Activated CD4-positive, CD25-positive, alpha-beta regulatory T cell treated with anti-CD3 and anti-CD28 coated beads, Interleukin-2, amount 50 U/mL, for 16 hours (primary cell): ENCODE measurements around the gene NPIPA5.
"Not testable (repeated sequence)": the region's sequence is repeated elsewhere in the genome, so short reads cannot be mapped to it uniquely, and the experiment has no call there.

ENCODE experiments used
- DNase-seq: peaks from one replicate; pipeline ENCODE4 v3.0.0-alpha.2; 2020; ENCODE audit warnings: low read depth, low spot score

Gene NPIPA5

DNA sequence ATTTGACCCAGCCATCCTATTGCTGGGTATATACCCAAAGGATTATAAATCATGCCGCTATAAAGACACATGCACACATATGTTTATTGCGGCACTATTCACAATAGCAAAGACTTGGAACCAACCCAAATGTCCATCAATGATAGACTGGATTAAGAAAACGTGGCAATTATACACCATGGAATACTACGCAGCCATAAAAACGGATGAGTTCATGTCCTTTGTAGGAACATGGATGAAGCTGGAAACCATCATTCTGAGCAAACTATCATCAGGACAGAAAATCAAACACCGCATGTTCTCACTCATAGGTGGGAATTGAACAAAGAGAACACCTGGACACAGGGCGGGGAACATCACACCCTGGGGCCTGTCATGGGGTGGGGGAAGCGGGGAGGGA is 14.9 kb upstream of the NPIPA5 start:
- DNase-seq = not testable (repeated sequence)

DNA sequence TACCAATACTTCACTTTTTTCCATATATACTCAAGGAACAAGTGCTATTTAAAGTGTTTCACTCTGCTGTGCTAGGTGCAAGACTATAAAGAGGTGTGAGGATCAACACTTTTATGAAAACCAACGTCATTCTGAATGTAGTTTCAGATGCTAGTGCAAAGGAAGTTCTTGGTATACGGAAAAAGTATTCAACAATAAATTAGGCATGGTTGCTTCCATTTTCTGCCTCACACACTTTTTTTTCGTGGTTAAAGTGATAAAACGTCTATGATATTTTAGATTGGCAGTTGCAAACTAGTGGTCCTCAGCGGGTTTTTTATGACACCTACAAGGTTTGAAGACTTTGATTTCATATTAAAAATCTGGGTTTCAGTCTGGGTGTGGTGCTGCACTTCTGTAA is 11.8 kb upstream of the NPIPA5 start:
- not testable (repeated sequence) for DNase-seq

- not testable (repeated sequence) for DNase-seq
These were observed 10.0 kb upstream of the NPIPA5 start for GRCh38 chr16:15388060-15388459.

DNA sequence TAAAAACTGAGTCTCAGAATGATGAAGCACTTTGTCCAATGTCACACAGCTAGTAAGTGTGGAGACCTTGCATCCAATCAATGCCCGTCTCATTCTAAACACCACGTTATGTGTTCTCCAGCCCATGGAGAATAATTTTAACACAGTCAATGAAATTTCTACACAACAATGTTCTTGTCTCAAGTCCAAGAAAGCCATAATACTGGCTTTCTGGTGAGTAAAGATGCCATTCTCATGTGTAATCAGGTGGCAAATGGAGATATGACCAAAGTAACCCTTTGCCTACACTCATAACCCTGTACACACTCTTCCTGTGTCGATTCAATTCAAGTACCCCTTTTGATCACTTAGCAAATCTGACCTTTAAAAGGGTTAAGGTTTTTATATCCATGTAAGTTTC is 4.7 kb upstream of the NPIPA5 start:
- not testable (repeated sequence) for DNase-seq

DNA sequence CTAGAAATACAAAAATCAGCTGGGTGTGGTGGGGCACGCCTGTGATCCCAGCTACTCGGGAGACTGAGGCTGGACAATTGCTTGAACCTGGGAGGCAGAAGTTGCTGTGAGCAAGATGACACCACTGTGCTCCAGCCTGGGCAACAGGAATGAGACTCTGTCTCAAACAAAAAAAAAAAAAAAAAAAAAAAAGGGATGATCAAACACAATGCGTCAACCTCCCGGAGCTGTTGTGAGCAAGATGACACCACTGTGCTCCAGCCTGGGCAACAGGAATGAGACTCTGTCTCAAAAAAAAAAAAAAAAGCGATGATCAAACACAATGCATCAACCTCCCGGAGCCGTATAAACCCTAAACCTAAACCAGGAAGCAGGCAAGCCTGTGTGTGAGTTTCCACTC is 20.6 kb downstream of the NPIPA5 start:
- not testable (repeated sequence) for DNase-seq

DNA sequence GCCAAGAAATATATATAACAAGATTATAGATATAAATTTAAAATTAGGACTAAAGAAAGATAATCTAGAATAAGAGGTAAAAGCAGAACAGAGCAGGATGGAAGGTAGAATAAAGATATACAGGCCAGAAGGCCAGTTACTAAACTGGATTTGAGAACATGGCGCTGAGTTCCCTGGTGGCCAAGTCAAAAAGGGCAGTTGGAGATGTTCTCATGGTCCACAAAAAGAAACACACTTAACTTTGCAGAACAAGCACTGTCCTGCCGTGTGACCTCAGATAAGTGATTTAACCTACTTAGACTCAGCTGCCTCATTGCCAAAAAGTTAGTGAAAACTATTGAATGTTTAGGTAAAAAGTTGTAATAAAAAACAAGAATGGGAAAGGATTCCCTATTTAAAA is 23.2 kb downstream of the NPIPA5 start:
- DNase-seq = not testable (repeated sequence)

GRCh38 chr16:15352852-15353251 is 25.2 kb downstream of the NPIPA5 start:
- DNase-seq = not testable (repeated sequence)

- not testable (repeated sequence) for DNase-seq
These were observed 26.3 kb downstream of the NPIPA5 start for GRCh38 chr16:15351745-15352144.

- not testable (repeated sequence) for DNase-seq
These were observed 26.8 kb downstream of the NPIPA5 start for GRCh38 chr16:15351251-15351650.

GRCh38 chr16:15348721-15349120 is 29.4 kb downstream of the NPIPA5 start:
- DNase-seq = not testable (repeated sequence)

DNA sequence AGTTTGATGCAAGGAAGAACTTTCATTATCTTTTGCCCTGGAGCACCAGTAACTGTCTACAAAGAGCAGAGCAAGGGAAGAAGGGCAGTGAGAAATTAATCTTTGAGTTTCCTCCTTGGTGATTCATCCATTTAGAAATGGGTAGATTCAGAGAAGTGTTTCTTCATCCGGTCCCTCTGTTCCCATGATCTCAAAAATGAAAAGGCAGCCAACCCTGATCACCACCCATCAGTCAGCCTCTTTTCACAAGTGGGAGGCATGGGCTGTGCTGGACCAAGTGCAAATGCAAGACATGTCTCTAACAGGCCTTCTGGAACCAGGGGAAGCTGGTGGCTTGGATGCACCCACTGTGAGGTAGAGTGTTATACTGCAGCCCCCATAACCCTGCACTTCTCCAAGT is 35.8 kb downstream of the NPIPA5 start:
- not testable (repeated sequence) for DNase-seq

DNA sequence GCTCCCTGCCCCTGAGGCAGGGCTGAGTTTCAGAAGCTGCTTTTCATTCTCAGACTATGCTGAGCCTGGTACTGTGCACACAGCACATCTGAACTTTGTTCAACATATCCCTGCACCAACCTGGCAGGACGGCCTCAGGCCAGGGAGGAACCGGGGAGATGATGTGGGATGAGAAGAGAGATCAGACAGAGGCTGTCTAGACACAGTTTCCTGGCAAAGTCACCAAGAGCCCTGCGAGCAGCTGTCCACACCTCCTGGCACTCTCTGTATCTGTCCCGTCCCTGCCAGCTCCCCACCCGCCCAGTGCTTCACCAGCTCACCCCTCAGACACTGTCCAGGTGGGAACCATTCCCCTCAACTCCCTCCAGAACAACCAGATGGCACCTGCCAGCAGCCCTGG is 39.1 kb downstream of the NPIPA5 start:
- not testable (repeated sequence) for DNase-seq

DNA sequence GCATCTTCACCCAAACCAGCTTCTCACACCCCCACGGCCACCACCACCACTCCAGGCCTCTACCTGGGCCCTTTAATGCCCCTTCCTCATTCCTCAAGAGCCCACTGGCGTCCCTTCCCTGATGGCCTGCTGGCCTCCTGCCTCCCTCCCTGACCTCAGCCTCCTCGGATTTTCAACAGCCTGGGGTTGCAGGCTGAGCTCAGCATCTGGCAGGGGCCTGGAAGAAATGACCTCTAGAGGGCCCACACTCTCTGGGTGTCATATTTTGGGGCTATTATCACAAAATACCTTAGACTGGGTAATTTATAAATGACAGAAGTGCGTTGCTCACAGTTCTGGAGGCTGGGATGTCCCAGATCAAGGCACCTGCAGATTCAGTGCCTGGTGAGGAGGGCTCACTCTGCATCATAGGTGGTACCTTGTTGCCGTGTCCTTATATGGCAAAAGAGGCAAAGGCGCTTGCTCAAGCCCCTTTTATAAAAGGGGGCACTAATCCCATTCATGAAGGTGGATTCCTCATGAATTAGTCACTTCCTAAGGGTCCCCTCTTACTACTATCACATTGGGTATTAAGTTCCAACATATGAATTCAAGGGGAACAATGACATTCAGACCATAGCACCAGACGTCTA is 40.0 kb downstream of the NPIPA5 start:
- DNase-seq = not testable (repeated sequence)

DNA sequence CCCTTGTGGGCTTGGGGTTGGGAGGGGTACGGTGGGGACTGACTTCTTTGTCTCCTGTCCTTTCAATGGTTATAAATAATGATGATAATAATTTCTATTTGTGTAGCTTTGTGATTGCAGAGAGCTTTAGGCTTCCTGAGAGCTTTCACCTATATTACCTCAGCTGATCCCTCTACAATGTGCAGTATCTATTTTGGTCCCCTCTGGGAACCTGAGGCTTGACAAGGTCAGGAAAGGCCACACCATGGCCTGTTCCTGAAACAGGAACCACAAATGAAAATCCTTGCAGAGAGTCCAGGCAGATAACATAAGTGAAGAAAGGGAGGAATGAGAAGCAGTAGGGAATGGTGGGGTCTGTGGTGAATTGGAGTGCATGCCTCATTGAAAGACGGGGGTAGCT is 42.5 kb downstream of the NPIPA5 start:
- not testable (repeated sequence) for DNase-seq

DNA sequence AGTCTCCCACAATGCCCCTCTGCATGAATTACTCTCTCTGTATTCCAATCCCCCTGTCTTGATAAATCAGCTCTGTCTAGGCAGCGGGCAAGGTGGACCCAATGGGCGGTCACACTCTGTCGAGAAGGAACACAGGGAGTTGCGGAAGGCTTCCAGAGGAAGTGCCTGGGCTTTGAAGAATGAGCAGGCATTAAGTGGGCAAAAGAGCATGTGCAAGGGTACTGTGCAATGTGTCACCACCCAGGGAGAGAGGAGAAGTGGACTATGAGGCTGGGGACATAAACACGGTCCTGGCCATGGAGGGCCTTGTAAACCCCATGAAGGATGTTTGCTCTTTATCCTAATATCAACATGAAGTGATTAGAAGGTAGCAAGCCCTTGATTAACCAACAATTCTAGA is 44.1 kb downstream of the NPIPA5 start:
- DNase-seq = not testable (repeated sequence)

DNA sequence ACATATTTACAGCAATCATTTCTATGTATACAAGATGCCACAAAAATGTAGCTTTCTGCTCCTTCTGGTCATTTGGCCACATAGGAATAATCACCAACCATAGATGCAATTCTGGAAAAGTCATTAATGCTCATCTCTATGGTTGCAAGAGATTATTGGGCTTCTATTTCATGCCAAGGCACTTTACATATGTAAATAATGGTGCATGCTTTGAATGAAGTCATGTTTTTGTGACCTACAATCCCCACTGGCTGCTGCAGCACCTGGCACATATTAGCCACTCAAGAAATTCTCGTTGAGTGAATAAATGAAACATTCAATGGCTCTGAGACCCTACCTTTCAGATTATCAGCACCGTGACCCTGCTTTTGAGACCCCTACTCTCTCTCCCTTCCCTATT is 47.1 kb downstream of the NPIPA5 start:
- DNase-seq = not testable (repeated sequence)

DNA sequence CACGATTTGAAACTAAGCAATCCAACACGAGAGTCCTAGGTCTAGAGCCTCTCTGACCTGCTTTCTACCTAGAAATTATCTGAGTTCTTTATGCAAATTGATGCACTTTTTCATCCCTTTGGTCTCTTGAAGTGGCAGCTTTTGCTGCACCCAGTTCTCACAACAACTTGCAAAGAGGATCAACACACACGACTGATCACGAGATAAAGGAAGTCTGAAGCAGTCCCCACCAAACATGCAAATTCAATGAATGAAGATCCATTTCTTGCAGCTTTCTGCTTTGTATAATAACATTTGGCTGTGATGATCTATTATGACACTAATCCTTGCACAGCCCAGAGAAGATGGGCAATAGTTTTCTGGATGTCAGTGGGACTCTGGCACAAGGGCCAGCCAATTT is 53.1 kb downstream of the NPIPA5 start:
- DNase-seq = not testable (repeated sequence)

GRCh38 chr16:15323373-15323772 is 54.7 kb downstream of the NPIPA5 start:
- DNase-seq = not testable (repeated sequence)

DNA sequence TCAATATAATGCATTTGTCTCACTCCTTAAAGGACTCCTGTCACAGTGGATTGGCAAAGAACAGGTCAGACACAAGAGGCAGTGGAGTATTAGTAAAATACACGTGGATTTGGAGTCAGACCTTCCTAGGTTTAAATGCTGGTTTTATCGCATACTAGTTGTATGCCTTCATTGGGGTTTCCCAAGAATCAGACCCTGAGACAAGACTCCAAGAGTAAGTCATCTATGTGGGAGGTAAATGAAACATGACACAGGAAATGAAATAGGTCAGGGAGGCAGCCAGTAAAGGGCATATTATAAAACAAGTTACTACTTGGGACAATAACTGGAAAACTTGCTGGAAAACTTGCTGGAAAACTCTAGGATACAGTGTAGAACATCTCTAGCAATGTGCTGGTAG is 56.9 kb downstream of the NPIPA5 start:
- not testable (repeated sequence) for DNase-seq

GRCh38 chr16:15314562-15314961 is 63.5 kb downstream of the NPIPA5 start:
- not testable (repeated sequence) for DNase-seq
